HepG2 (cell line): ENCODE results near the gene SNX11. TPM values are rescaled to one million over a fixed set of nuclear protein-coding genes. Genes with fewer than 3 reads are reported as not detected.

Experiments used
- CREM ChIP-seq, 2 experiments: sonication (generic) in 1 of 2; formaldehyde crosslinking in 1 of 2; IDR thresholded peaks; 2 replicates each; pipeline versions ENCODE4 v1.4.0 to v1.6.1; 2016 to 2020; ENCODE audit warnings: antibody characterized with exemption in 1 of 2, mild to moderate bottlenecking in 1 of 2, missing genetic modification reagents in 1 of 2
- FOXP1 ChIP-seq, 2 experiments: fragments of 450-650 bp in 1 of 2; IDR thresholded peaks; 2 replicates each; pipeline ENCODE4 v1.6.1; 2017 to 2018; ENCODE audit warnings: antibody characterized with exemption in 1 of 2
- HMG20A ChIP-seq: IDR thresholded peaks from 2 replicates; pipeline ENCODE4 v1.6.1; 2016; ENCODE audit warnings: borderline replicate concordance
- HOXA3 ChIP-seq: sonication (generic); formaldehyde crosslinking; IDR thresholded peaks from 2 replicates; pipeline ENCODE4 v1.5.0; 2020; ENCODE audit warnings: missing genetic modification reagents
- KDM5B ChIP-seq: sonication (generic); formaldehyde crosslinking; IDR thresholded peaks from 2 replicates; pipeline ENCODE4 v1.4.0; 2020; ENCODE audit warnings: missing genetic modification reagents, mild to moderate bottlenecking, borderline replicate concordance
- KLF12 ChIP-seq: sonication (generic); formaldehyde crosslinking; IDR thresholded peaks from 2 replicates; pipeline ENCODE4 v1.4.0; 2020; ENCODE audit warnings: missing genetic modification reagents, borderline replicate concordance
- MAFF ChIP-seq: IDR thresholded peaks from 2 replicates; pipeline ENCODE4 v1.6.1; 2011; ENCODE audit warnings: low read depth, low read length, improper control_type of control experiment
- SIN3B ChIP-seq: fragments of 150-350 bp; IDR thresholded peaks from 2 replicates; pipeline ENCODE4 v1.6.1; 2014; ENCODE audit warnings: low read length
- SNAI1 ChIP-seq: sonication (generic); formaldehyde crosslinking; IDR thresholded peaks from 2 replicates; pipeline ENCODE4 v1.5.0; 2020; ENCODE audit warnings: mild to moderate bottlenecking, missing genetic modification reagents, borderline replicate concordance
- ZNF383 ChIP-seq: sonication (generic); formaldehyde crosslinking; IDR thresholded peaks from 2 replicates; pipeline ENCODE4 v1.4.0; 2020; ENCODE audit warnings: missing genetic modification reagents, mild to moderate bottlenecking, borderline replicate concordance
- ZNF761 ChIP-seq: sonication (generic); formaldehyde crosslinking; conservative IDR thresholded peaks from 2 replicates; pipeline ENCODE4 v1.4.0; 2020; ENCODE audit warnings: mild to moderate bottlenecking, missing genetic modification reagents
- polyA plus RNA-seq, 8 experiments: library from polyadenylated mRNA; depleted of rRNA in 3 of 8; stranded (reverse) in 7 of 8; unstranded in 1 of 8; fragments of >200 nt; fragmentation: Illumina TruSeq in 4 of 8; extraction: Trizol in 4 of 8; gene quantifications; 2 replicates each; pipeline versions ENCODE4 v1.2.1 to v1.2.3, GENCODE V29; 2011 to 2016; ENCODE audit warnings: low read depth in 4 of 8, missing spikeins in 1 of 8, mixed read lengths in 1 of 8; ENCODE audit not compliant: insufficient read depth in 1 of 8
- total RNA-seq, 5 experiments: library from RNA; depleted of rRNA; stranded (reverse); fragments of >200 nt; fragmentation: Illumina TruSeq; extraction: Trizol; gene quantifications; 2 replicates each; pipeline ENCODE4 v1.2.3, GENCODE V29; 2016; ENCODE audit warnings: low read depth in 1 of 5
- TF ChIP-seq, protein P1 (sequence below): sonication (generic); formaldehyde crosslinking; conservative IDR thresholded peaks from 2 replicates; pipeline ENCODE4 v1.4.0; 2020; ENCODE audit warnings: mild to moderate bottlenecking, missing genetic modification reagents, moderate library complexity
- TF ChIP-seq, protein P2 (sequence below): sonication (generic); formaldehyde crosslinking; IDR thresholded peaks from 2 replicates; pipeline ENCODE4 v1.5.1; 2020; ENCODE audit warnings: mild to moderate bottlenecking, missing genetic modification reagents
- TF ChIP-seq, protein P3 (sequence below): sonication (generic); formaldehyde crosslinking; IDR thresholded peaks from 2 replicates; pipeline ENCODE4 v1.8.0; 2023; ENCODE audit warnings: mild to moderate bottlenecking, missing genetic modification reagents
- TF ChIP-seq, protein P4 (sequence below): sonication (generic); formaldehyde crosslinking; IDR thresholded peaks from 2 replicates; pipeline ENCODE4 v1.5.1; 2020; ENCODE audit warnings: mild to moderate bottlenecking, missing genetic modification reagents, borderline replicate concordance

SNX11 gene
- total and polyA plus RNA-seq, 2 of the 13 experiments (the other 11 are each of a cell fraction or from before 2014, with no cell fraction given): 12.9 to 14.0 TPM

DNA sequence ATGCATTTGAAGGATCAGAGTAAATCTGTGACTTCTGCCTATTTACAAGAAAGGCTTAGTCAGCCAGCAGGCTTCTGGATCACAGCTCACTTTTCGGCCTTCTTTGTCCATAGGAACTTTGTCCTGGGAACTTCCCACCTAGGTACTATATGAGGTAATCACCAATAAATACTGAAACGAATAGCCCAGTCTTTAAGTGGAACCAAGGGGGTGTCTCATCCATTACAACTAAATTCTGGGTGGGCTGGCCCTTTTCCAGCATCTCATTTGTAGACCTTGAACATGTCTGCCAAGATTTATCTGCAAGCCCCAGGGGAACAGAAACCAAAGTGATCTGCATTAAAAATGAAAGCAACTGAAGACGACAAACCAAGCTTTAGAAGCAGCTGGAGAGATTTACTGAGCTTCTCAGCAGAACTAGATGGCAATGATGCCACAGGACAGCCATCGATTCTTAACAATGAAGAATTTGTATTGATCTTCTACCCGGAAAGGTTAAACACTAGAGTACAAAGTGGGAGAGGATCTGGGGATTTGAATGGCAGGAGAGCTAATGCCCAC lies 55.5 kb downstream of the SNX11 start (continued):
- TF ChIP-seq, protein P1, sequence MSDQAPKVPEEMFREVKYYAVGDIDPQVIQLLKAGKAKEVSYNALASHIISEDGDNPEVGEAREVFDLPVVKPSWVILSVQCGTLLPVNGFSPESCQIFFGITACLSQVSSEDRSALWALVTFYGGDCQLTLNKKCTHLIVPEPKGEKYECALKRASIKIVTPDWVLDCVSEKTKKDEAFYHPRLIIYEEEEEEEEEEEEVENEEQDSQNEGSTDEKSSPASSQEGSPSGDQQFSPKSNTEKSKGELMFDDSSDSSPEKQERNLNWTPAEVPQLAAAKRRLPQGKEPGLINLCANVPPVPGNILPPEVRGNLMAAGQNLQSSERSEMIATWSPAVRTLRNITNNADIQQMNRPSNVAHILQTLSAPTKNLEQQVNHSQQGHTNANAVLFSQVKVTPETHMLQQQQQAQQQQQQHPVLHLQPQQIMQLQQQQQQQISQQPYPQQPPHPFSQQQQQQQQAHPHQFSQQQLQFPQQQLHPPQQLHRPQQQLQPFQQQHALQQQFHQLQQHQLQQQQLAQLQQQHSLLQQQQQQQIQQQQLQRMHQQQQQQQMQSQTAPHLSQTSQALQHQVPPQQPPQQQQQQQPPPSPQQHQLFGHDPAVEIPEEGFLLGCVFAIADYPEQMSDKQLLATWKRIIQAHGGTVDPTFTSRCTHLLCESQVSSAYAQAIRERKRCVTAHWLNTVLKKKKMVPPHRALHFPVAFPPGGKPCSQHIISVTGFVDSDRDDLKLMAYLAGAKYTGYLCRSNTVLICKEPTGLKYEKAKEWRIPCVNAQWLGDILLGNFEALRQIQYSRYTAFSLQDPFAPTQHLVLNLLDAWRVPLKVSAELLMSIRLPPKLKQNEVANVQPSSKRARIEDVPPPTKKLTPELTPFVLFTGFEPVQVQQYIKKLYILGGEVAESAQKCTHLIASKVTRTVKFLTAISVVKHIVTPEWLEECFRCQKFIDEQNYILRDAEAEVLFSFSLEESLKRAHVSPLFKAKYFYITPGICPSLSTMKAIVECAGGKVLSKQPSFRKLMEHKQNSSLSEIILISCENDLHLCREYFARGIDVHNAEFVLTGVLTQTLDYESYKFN (CRISPR knock-in tag): peak; percentile 79
- 0 out of 2 replicates have a peak, but pooled peaks have one; percentile 45 for TF ChIP-seq KLF12 (CRISPR knock-in tag)
- 0 out of 2 replicates have a peak, but pooled peaks have one; percentile 3 for TF ChIP-seq MAFF
- TF ChIP-seq FOXP1 (IDR thresholded peaks at IDR 0.05): no peak
- peak; percentile 38 for TF ChIP-seq FOXP1 (CRISPR knock-in tag; IDR thresholded peaks at IDR 0.05)
- TF ChIP-seq ZNF761: no peak
- TF ChIP-seq, protein P2, sequence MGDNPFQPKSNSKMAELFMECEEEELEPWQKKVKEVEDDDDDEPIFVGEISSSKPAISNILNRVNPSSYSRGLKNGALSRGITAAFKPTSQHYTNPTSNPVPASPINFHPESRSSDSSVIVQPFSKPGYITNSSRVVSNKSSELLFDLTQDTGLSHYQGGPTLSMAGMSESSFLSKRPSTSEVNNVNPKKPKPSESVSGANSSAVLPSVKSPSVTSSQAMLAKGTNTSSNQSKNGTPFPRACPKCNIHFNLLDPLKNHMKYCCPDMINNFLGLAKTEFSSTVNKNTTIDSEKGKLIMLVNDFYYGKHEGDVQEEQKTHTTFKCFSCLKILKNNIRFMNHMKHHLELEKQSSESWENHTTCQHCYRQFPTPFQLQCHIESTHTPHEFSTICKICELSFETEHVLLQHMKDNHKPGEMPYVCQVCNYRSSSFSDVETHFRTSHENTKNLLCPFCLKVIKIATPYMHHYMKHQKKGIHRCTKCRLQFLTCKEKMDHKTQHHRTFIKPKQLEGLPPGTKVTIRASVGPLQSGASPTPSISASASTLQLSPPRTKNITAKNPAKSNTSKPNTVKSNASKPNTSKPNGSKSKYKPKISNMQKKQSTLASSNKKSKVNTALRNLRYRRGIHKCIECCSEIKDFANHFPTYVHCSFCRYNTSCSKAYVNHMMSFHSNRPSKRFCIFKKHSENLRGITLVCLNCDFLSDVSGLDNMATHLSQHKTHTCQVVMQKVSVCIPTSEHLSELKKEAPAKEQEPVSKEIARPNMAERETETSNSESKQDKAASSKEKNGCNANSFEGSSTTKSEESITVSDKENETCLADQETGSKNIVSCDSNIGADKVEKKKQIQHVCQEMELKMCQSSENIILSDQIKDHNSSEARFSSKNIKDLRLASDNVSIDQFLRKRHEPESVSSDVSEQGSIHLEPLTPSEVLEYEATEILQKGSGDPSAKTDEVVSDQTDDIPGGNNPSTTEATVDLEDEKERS: peak; percentile 65; the same call in 1 of the 2 replicates
- TF ChIP-seq, protein P3, sequence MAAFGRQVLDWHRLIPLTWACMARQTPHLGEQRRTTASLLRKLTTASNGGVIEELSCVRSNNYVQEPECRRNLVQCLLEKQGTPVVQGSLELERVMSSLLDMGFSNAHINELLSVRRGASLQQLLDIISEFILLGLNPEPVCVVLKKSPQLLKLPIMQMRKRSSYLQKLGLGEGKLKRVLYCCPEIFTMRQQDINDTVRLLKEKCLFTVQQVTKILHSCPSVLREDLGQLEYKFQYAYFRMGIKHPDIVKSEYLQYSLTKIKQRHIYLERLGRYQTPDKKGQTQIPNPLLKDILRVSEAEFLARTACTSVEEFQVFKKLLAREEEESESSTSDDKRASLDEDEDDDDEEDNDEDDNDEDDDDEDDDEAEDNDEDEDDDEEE: no peak
- 0 out of 2 replicates have a peak, but pooled peaks have one; percentile 30 for TF ChIP-seq SNAI1 (CRISPR knock-in tag)
- no peak for TF ChIP-seq KDM5B (CRISPR knock-in tag)
- TF ChIP-seq, protein P4, sequence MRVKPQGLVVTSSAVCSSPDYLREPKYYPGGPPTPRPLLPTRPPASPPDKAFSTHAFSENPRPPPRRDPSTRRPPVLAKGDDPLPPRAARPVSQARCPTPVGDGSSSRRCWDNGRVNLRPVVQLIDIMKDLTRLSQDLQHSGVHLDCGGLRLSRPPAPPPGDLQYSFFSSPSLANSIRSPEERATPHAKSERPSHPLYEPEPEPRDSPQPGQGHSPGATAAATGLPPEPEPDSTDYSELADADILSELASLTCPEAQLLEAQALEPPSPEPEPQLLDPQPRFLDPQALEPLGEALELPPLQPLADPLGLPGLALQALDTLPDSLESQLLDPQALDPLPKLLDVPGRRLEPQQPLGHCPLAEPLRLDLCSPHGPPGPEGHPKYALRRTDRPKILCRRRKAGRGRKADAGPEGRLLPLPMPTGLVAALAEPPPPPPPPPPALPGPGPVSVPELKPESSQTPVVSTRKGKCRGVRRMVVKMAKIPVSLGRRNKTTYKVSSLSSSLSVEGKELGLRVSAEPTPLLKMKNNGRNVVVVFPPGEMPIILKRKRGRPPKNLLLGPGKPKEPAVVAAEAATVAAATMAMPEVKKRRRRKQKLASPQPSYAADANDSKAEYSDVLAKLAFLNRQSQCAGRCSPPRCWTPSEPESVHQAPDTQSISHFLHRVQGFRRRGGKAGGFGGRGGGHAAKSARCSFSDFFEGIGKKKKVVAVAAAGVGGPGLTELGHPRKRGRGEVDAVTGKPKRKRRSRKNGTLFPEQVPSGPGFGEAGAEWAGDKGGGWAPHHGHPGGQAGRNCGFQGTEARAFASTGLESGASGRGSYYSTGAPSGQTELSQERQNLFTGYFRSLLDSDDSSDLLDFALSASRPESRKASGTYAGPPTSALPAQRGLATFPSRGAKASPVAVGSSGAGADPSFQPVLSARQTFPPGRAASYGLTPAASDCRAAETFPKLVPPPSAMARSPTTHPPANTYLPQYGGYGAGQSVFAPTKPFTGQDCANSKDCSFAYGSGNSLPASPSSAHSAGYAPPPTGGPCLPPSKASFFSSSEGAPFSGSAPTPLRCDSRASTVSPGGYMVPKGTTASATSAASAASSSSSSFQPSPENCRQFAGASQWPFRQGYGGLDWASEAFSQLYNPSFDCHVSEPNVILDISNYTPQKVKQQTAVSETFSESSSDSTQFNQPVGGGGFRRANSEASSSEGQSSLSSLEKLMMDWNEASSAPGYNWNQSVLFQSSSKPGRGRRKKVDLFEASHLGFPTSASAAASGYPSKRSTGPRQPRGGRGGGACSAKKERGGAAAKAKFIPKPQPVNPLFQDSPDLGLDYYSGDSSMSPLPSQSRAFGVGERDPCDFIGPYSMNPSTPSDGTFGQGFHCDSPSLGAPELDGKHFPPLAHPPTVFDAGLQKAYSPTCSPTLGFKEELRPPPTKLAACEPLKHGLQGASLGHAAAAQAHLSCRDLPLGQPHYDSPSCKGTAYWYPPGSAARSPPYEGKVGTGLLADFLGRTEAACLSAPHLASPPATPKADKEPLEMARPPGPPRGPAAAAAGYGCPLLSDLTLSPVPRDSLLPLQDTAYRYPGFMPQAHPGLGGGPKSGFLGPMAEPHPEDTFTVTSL: peak; percentile 67; the same call in 1 of the 2 replicates
- peak; percentile 14; the same call in 1 of the 2 replicates for TF ChIP-seq HMG20A (CRISPR knock-in tag)
- no peak for TF ChIP-seq HOXA3 (CRISPR knock-in tag)
- 0 out of 2 replicates have a peak, but pooled peaks have one; percentile 27 for TF ChIP-seq CREM (IDR thresholded peaks at IDR 0.05)
- no peak for TF ChIP-seq CREM (CRISPR knock-in tag; IDR thresholded peaks at IDR 0.05)
- TF ChIP-seq SIN3B: no peak
- no peak for TF ChIP-seq ZNF383 (CRISPR knock-in tag)
